HG02610 (cell line): ENCODE measurements around the gene JAGN1.
"Not testable (repeated sequence)": the region's sequence is repeated elsewhere in the genome, so short reads cannot be mapped to it uniquely, and the experiment has no call there.

Source experiments
- ATAC-seq: cut with Tn5 transposase; IDR thresholded peaks from one replicate; pipeline ENCODE4 v1.9.1; 2021; ENCODE audit warnings: mild to moderate bottlenecking, moderate library complexity; ENCODE audit not compliant: unreplicated experiment

The JAGN1 gene

DNA sequence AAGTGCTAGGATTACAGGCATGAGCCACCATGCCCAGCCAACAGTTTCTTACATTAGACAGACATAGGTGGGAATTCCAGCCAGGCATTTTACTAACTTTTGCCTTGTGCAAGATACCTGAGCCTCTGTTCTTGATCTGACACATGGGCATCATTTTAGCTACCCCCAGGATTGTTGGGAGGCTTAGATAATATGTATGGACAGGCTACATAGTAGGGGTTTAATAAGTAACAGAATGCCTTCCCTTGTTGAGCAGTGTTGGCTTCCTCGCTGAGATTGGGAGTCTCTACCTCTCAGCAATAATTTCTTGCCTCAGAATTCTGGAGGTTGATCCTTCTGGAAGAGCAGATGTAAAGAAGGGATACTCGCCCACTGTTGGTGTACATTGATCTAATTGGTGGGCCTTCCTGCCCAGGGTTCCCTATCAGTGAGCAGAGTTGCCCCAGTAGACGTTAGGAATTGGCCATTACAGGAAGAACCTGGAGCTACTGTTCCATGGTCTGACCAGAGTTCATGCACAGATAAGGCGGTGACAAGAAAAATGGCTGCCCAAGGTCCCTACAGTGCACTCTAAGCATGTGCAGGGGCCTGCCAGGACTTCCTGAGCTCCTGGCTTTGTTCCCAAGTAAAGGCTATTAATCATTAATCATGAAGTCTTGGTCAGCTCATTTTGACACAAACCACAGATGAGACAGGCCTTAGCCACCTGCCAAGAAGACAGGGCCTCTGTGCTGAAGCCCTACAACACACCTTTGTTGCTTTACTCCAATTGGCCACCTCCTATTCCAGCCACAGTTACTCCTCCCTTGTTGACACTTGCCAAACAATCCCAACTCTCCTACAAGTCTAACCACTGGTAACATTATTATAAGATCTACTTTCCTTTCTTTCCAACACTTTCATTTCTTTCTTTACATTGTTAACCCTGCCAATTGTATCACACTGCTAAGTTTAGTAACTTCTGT lies 7.3 kb downstream of the JAGN1 start:
- ATAC-seq, result no peak

GRCh38 chr3:9898467-9899241 lies 8.2 kb downstream of the JAGN1 start:
- no peak for ATAC-seq

GRCh38 chr3:9899289-9899791 lies 8.9 kb downstream of the JAGN1 start:
- no peak for ATAC-seq

DNA sequence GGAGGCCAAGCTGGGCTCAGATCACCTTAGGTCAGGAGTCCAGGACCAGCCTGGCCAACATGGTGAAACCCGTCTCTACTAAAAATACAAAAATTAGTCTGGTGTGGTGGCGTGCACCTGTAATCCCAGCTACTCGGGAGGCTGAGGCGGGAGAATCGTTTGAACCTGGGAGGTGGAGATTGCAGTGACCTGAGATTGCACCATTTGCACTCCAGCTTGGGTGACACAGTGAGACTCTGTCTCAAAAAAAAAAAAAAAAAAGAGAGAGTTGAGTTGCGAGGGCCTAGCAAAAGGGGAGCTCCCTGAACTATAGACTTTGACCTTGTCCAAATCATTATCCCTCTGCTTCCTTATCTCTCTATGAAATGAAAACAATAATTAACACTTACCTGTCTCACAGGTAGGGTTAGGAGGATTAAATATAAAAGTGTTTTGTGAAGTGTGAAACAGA lies 10.6 kb downstream of the JAGN1 start:
- ATAC-seq, result not testable (repeated sequence)

DNA sequence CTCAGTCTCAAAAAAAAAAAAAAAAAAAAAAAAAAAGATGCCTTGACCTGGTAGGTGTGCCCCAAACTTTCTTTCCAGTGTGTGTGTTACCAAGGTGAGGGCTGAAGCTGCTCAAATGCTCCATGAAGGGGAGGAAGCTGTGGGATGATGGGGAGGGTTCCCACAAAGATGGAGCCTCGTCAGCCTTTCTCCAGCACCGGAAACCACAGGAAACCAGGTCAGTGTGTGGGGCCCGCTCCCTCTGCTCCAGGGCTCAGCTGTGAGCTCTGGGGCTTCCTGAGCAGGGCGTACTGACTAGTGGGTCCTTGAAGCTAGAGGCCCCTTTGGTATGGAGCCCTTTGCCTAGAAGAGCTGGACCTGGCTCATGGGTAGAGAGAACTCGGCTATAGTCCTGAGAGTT lies 11.6 kb downstream of the JAGN1 start:
- no peak for ATAC-seq

- ATAC-seq, result no peak
Observed at GRCh38 chr3:9902372-9903237, 12.2 kb downstream of the JAGN1 start, which contains the start of gene IL17RE. IL17RE (plus strand) TSS chr3:9902848; CDS start chr3:9902933, 85 bp downstream.

GRCh38 chr3:9903238-9903624 lies 12.8 kb downstream of the JAGN1 start:
- ATAC-seq, result no peak

DNA sequence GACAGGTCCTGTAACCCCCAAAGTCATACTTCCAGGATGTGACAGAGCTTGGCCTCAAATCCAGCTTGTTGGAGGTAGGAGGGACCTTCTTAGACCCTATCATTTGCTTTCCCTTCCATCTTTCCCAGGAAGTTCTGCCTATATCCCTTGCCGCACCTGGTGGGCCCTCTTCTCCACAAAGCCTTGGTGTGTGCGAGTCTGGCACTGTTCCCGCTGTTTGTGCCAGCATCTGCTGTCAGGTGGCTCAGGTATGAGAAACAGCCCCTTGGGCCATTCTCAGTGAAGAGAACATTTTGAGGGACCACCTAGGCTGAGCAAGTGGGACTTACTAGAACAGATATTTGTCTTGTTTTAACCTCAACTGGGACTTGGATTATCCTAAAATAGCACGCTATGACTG lies 13.5 kb downstream of the JAGN1 start:
- no peak for ATAC-seq

- ATAC-seq, result no peak
Observed at GRCh38 chr3:9906480-9906879, 16.1 kb downstream of the JAGN1 start.

GRCh38 chr3:9908286-9908685 lies 17.9 kb downstream of the JAGN1 start:
- ATAC-seq, result no peak

GRCh38 chr3:9909221-9910013 lies 19.0 kb downstream of the JAGN1 start:
- ATAC-seq, result no peak

DNA sequence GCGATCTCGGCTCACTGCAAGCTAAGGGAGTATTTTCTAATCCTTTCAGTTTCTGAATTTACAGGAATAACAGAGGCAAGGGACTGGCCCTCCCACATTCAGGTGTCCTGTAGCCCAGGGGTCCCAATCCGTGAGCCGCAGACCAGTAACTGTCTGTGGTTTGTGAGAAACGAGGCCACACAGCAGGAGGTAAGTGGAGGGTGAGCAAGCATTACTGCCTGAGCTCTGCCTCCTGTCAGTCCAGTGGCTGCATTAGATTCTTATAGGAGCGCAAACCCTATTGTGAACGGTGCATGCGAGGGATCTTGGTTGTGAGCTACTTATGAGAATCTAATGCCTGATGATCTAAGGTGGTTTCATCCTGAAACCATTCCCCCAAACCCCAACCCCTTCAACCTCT lies 21.5 kb downstream of the JAGN1 start:
- ATAC-seq, result no peak

DNA sequence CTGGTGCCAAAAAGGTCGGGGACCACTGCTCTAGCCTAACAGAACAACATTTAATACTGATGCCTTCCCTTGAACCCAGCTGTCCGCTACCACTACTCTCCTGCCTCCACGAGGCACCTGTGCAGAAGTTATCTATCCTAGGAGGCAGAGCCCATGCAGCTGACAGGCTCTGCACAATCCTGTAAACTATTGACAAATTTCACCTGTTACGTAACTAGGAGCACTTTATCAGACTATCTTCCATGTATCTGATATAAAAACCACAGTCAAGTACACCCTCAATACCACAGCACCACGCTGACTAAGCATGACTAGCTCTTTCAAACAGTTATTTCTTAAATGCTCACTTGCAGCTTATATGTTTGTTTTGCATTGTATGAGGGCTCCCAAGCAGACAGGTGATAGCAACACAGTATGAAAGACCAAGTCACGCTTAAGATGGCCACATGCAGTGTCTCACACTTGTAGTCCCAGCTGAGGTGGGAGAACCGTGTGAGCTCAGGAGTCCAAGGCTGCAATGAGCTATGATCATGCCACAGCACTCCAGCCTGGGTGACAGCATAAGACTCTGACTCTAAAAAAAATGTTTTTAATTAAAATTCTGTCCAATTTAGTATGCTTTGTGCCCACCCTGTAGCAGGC lies 22.0 kb downstream of the JAGN1 start:
- no peak for ATAC-seq

- no peak for ATAC-seq
Observed at GRCh38 chr3:9913601-9914000, 23.2 kb downstream of the JAGN1 start.

DNA sequence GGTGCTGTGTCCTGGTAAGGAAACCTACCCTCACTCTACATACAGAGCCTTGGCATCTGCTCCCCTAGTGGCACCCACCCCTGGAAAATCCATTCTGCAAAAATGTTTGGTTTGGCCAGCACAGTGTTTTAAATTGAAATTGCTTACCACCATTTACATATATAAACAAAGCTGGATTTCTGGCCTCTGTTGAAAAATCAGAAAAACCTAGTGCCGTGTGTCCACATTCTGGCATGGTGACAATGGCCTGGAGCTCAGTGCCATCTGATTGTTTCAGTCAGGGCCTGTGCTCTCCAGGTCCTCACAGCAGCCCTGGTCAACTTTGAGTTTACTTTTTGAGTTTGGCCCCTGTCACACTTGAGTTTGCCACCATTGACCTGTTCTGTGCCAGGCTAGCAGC lies 23.6 kb downstream of the JAGN1 start:
- ATAC-seq, result no peak

- no peak for ATAC-seq
Observed at GRCh38 chr3:9914559-9915253, 24.3 kb downstream of the JAGN1 start.

DNA sequence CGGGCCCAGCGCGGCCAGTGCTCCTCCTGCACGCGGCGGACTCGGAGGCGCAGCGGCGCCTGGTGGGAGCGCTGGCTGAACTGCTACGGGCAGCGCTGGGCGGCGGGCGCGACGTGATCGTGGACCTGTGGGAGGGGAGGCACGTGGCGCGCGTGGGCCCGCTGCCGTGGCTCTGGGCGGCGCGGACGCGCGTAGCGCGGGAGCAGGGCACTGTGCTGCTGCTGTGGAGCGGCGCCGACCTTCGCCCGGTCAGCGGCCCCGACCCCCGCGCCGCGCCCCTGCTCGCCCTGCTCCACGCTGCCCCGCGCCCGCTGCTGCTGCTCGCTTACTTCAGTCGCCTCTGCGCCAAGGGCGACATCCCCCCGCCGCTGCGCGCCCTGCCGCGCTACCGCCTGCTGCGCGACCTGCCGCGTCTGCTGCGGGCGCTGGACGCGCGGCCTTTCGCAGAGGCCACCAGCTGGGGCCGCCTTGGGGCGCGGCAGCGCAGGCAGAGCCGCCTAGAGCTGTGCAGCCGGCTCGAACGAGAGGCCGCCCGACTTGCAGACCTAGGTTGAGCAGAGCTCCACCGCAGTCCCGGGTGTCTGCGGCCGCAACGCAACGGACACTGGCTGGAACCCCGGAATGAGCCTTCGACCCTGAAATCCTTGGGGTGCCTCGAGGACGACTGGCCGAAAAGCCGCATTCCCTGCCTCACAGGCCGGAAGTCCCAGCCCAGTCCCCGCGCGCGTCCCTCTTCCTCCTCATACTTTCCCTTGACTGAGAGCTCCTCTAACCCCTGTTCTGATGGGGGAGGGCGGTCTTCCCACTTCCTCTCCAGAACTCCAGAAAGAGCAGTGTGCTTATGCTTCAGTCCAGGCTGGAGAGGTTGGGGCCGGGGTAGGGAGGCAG lies 25.1 kb downstream of the JAGN1 start:
- no peak for ATAC-seq

- ATAC-seq, result no peak
Observed at GRCh38 chr3:9916346-9916733, 25.9 kb downstream of the JAGN1 start.
